PC-9 (cell line): ENCODE measurements around the gene ACTR3C.

Experiments
- CTCF ChIP-seq: fragments of 200-600 bp; sonication (generic); conservative IDR thresholded peaks from 2 replicates; pipeline ENCODE4 v1.6.1; 2017; ENCODE audit warnings: mixed run types, antibody characterized with exemption, mild to moderate bottlenecking, moderate library complexity
- EZH2 ChIP-seq: fragments of 200-600 bp; sonication (generic); IDR thresholded peaks from 2 replicates; pipeline ENCODE4 v1.8.0; 2017; ENCODE audit warnings: antibody characterized with exemption, low read depth

- TF ChIP-seq EZH2: no peak
- TF ChIP-seq CTCF: no peak
Observed at GRCh38 chr7:150346922-150347321, 23.6 kb upstream of the ACTR3C start.
